GM21423 (cell line): ENCODE measurements around the gene SLC4A8.
"Not testable (repeated sequence)": the region's sequence is repeated elsewhere in the genome, so short reads cannot be mapped to it uniquely, and the experiment has no call there.

ENCODE experiments used
- ATAC-seq: cut with Tn5 transposase; IDR thresholded peaks from one replicate; pipeline ENCODE4 v1.9.1; 2021; ENCODE audit warnings: mild to moderate bottlenecking, moderate library complexity; ENCODE audit not compliant: unreplicated experiment

Gene SLC4A8

DNA sequence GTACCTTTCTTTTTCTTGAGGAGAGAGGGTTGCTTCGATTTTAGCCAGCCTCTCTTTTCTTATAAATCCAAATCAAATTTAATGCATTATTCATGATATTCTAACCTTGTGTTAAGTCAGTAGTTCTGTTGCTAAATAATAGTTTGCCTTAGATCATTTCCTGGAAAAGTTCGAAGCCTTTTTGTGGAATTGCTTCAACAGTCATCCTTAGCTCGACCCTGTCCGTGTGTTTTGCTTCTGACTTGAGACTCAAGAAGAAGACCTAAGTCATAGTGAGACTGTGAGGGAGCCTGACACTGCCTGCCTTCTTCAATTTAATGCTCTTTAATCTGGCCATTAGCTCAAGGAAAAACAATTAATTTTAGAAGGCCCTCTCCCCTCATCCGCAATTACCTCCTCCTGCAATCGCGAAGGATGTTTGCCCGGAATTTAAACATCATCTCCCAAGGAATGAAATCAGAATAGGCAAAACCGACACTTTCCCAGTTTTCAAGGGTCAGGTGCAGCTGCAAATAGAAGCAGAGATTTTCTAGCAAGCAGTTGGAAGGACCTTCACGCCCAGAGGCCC is 453 bp upstream of the SLC4A8 start:
- no peak for ATAC-seq

GRCh38 chr12:51428256-51428655 is 3.6 kb downstream of the SLC4A8 start:
- no peak for ATAC-seq

GRCh38 chr12:51429700-51430099 is 5.1 kb downstream of the SLC4A8 start:
- no peak for ATAC-seq

DNA sequence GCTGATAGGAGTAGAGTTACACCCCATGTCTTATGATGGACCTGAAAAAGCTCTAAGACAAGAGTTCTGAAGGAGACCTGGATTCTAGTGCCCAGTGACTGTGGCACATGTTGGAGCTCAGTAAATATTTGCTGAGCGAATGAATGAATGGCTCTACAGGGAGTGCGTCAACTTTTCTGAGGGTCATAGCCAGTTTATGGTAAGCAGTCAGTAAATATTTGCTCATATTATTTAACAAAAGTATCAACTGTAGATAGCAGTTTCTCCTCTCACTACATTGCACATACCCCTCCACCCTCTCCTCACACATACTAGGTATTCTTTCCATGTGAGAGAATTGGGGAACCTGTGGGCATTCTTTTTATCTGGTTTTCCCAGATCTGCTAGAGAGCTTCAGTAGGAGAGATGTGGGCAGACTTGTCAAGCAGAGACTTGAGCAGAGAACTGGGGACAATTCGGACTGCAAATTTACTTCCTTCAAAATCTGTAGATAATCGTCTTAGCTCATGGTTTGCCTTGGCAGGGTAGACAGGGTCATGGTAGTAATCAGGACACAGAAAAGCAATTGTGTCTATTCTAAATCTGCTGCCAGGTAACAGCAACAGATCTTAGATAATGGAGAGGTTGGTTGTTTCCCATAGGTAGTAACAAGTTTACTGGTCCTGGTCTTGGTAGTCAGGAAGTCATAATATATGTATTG is 5.7 kb downstream of the SLC4A8 start:
- ATAC-seq = no peak

DNA sequence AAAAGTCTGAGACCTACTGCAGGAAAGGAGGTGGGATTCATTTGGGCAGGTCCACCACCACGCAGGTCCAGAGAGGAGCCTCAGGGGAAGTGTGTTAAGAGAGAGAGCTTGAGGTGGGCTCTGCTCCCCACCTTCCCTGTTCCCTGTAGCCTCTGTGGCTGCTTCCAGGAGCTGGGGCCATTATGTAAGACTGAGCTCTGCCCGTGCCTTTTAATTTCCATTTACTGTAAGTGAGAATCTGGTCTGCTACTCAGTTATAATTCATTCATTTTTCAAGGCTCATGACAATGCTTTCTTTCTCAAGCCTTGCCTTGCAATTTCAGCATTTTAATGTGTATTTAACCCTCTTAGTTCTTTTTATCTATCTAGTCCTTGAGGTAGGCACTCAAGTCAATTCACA is 8.3 kb downstream of the SLC4A8 start:
- no peak for ATAC-seq

DNA sequence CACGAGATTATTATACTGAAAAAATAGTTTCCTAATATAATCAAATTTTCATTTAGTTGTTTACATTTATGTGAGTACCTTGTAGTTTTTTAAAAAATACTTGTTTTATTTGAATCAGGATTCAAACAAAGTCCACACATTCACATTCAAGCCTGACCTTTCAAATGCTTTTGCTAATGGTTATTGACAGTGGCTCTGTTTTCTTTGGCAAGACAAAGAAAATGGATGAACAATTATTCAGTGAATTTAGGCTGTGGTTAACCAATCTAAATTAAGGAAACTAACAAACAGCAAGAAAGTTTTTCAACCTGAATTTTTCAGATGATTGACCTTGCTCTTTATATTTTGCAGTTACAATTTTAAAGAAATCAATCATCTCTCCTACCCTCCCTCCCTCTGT is 9.7 kb downstream of the SLC4A8 start:
- ATAC-seq = no peak

DNA sequence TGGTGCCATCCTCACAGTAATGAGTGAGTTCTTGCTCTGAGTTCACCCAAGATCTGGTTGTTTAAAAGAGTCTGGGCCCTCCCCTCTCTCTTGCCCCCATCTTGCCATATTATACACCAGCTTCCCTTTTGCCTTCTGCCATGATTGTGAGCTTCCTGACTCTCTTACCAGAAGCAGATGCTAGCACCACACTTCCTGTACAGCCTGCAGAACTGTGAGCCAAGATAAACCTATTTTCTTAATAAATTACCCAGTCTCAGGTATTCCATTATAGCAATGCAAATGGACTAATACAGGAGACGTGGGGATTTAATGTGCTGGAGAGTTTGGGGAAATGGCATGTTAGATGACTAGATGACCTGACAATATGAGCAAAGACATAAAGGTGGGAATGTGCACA is 12.8 kb downstream of the SLC4A8 start:
- no peak for ATAC-seq

DNA sequence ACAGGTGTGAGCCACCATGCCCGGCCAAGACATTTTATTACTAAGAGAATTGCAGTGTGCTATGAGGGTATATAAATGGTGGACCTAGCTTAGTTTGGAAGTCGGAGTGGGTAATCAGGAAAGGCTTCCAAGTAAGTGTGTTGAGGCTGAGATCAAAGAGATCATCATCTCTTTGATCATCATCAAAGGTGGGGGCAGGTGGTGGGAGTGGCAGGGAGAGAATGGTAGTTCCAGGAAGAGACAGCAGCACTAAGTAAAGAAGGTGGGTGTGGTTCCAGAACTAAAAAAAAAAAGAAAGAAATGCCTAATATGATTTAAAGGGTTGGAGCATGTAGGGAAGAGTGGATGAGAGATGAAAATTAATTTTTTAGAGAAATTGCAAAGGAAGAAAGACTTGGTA is 14.7 kb downstream of the SLC4A8 start:
- ATAC-seq = no peak

- ATAC-seq = no peak
Observed at GRCh38 chr12:51441583-51441982, 17.0 kb downstream of the SLC4A8 start.

DNA sequence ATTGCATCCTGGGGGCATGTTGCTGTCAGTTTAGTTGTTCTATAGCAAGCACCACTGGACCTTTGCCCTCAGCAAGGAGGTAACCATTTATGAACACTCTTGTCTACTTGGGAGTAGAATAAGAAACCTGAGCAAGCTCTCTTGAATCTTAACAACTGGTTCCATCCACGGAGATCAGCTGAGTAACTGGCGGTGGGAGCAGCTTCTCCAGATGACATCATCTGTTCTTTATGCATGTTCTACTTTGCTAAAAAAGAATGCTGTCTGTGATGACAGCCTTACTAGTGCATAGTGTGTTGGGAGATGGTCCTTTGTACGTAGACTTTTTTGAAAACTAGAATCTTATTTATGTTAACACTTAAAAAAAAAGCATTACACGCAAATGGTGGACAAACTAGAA is 17.7 kb downstream of the SLC4A8 start:
- no peak for ATAC-seq

- no peak for ATAC-seq
Observed at GRCh38 chr12:51443573-51443972, 18.9 kb downstream of the SLC4A8 start.

GRCh38 chr12:51448618-51449256 is 24.1 kb downstream of the SLC4A8 start:
- no peak for ATAC-seq

DNA sequence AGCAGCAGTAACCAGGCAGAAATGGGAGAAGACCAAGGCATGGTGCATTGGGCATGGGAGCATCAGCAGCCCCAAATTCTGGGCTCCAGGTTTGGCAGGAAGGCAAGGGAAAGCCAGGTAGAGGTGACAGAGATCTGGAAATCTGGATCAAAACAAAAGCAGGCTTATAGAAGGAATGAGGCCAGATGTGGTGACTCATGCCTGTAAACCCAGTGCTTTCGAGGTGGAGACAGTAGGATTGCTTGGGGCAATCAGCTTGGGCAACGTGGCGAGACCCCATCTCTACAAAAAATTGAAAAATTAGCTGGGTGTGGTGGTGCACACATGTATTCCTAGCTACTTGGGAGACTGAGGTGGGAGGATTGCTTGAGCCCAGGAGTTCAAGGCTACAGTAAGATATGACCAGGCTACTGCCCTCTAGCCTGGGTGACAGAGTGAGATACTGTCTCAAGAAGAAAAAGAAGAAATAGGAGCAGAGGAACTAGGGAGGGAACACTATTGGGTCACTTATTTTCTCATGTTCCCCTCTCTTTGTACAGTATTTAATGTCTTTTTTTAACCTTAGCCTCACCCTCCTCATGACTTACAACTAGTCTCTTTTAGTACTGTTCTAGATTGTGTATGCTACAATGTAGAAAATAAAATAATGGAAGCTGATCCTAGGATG is 25.1 kb downstream of the SLC4A8 start:
- no peak for ATAC-seq

DNA sequence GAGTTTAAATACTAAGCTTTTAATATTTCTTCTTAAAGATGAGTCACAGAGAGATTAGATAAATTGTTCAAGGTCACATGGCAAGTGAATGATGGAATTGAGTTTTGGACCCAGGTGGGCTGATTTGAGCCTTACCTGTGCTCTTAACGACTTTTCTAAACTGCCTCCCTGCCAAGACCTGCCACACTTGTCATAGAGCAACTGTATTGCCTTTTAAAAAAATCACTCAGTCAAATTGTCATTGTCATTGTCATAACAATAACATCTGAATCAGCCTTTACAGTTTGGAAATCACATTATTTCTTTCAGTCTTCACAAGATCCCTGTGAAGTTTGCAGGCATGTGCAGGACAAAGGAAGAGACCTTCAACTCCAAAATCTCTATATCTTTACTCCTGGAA is 25.7 kb downstream of the SLC4A8 start:
- no peak for ATAC-seq

- ATAC-seq = no peak
Observed at GRCh38 chr12:51450806-51451205, 26.2 kb downstream of the SLC4A8 start.

DNA sequence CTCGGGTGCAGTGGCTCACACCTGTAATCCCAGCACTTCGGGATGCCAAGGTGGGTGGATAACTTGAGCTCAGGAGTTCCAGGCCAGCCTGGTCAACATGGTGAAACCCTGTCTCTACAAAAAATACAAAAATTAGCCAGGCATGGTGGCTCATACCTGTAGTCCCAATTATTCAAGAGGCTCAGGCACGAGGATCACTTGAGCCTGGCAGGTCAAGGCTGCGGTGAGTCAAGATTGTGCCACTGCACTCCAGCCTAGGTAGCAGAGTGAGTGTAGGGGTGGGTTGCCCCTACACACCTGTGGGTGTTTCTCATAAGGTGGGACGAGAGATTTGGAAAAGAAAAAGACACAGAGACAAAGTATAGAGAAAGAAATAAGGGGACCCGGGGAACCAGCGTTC is 29.4 kb downstream of the SLC4A8 start:
- not testable (repeated sequence) for ATAC-seq

DNA sequence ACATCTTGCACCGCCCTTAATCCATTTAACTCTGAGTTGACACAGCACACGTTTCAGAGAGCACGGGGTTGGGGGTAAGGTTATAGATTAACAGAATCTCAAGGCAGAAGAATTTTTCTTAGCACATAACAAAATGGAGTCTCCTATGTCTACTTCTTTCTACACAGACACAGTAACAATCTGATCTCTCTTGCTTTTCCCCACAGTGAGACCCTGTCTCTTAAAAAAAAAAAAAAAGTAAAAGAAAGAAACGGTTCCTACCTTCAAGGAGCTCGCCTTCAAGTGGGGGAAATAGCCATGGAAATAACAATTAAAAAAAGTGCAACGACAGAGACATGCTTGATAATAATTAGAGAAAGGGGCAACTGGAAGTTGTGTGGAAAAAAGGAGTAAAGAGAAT is 30.4 kb downstream of the SLC4A8 start:
- not testable (repeated sequence) for ATAC-seq

- no peak for ATAC-seq
Observed at GRCh38 chr12:51458635-51459034, 34.0 kb downstream of the SLC4A8 start.

DNA sequence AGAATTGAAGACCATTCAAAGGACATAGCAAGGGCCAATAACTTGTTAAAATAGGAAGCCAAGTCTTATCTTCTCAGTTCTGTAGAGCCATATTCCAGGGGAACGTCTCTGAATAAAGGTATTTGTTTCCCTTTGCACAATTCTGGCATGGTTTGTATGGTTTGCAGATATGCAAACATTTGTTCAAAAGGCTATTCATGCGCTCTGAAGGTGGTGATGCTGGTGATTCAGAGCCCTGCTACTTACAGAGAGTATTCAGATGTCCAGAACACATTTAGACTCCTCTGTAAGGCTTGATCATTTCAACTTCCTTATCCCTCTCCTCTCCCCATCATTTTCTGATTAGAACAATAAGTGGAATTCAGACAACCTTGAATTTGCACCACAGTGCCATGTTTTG is 35.9 kb downstream of the SLC4A8 start:
- no peak for ATAC-seq

DNA sequence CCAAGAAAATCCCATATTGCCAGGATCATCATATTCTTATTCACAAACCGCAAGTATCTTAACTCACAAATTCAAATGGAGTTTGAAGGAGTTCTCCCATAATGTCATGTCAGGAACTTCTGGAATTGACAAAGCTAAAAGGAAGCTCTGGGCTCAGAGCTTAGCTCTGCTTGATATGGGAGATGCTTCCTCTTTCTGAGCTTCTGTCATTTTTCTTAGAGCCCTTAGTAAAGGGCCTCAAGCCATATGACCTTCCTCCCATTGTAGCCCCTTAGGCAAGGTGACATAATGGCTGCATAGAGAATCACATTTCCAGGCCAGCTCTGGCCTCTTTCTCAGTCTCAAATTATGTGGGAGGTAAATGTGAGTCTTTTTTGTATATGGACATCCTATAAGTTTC is 40.9 kb downstream of the SLC4A8 start:
- ATAC-seq = no peak

DNA sequence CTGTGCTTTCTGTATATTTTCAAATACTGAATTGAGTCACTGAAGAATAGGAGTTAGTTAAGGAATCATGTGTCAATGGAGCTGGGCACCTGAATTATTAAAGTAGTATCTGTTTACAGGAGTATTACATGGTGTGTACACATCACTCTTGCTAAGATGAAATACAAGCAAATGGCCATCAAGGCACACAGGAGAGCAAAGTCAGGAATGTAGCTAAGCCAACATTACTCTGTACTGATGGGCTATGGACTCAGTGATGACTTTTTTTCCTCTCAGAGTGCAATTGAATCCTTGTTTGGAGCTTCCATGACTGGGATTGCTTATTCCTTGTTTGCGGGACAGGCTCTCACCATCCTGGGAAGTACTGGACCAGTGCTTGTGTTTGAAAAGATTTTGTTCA is 45.5 kb downstream of the SLC4A8 start:
- ATAC-seq = no peak
